SK-N-SH (cell line): Measurements from ENCODE around the gene COL28A1. TPM values are rescaled to one million over a fixed set of nuclear protein-coding genes. Genes with fewer than 3 reads are reported as not detected.

Experiments used
- CTCF ChIA-PET: fragments of 300-600, 350-600 bp; formaldehyde crosslinking; extraction: SDS; loops from one replicate; lab custom pipeline; 2021; lab: Yijun Ruan, JAX
- POLR2A ChIA-PET: fragments of 350-600 bp; sonication (Branson Sonifier 250); formaldehyde crosslinking; extraction: SDS; loops from one replicate; lab custom pipeline; 2020; ENCODE audit warnings: antibody characterized with exemption, inconsistent platforms; lab: Yijun Ruan, JAX
- DNase-seq: peaks from one replicate; pipeline ENCODE4 v3.0.0; 2012
- H2AFZ ChIP-seq: fragments of 200-600 bp; sonication (generic); 2 replicates; pipeline ENCODE4 v1.8.1; 2016; ENCODE audit warnings: antibody characterized with exemption, mild to moderate bottlenecking, low read depth
- H3F3A ChIP-seq: fragments of 200-600 bp; sonication (generic); replicated peaks from 2 replicates; pipeline ENCODE3; 2016; ENCODE audit warnings: antibody characterized with exemption, mild to moderate bottlenecking; ENCODE audit not compliant: insufficient read depth
- H3K27ac ChIP-seq, 2 experiments: fragments of 200-500 bp in 1 of 2; fragments of 200-600 bp in 1 of 2; sonication (Bioruptor generic) in 1 of 2; sonication (generic), shearing (Covaris generic) in 1 of 2; 2 replicates each; pipeline versions ENCODE4 v1.5.1 to v1.6.1; 2014 to 2016; ENCODE audit warnings: low read depth in 2 of 2, inconsistent platforms in 1 of 2, low read length in 1 of 2, mild to moderate bottlenecking in 1 of 2, mixed read lengths in 1 of 2
- H3K27me3 ChIP-seq: fragments of 200-600 bp; sonication (generic), shearing (Covaris generic); 2 replicates; pipeline ENCODE4 v1.6.1; 2016; ENCODE audit warnings: mixed run types; ENCODE audit not compliant: insufficient read depth
- H3K36me3 ChIP-seq, 2 experiments: fragments of 200-500 bp in 1 of 2; fragments of 200-600 bp in 1 of 2; sonication (Bioruptor generic) in 1 of 2; sonication (generic) in 1 of 2; replicated peaks in 1 of 2; 2 replicates each; pipeline versions ENCODE3 to v1.5.1; 2014 to 2016; ENCODE audit warnings: low read length in 1 of 2, mild to moderate bottlenecking in 1 of 2; ENCODE audit not compliant: insufficient read depth in 2 of 2, control insufficient read depth in 1 of 2
- H3K4me1 ChIP-seq, 2 experiments: fragments of 200-500 bp in 1 of 2; fragments of 200-600 bp in 1 of 2; sonication (Bioruptor generic) in 1 of 2; sonication (generic), shearing (Covaris generic) in 1 of 2; 2 replicates each; pipeline versions ENCODE4 v1.5.1 to v1.6.1; 2014 to 2016; ENCODE audit warnings: low read depth in 1 of 2, low read length in 1 of 2, mixed run types in 1 of 2; ENCODE audit not compliant: insufficient read depth in 2 of 2, control insufficient read depth in 1 of 2
- H3K4me2 ChIP-seq: fragments of 200-600 bp; sonication (generic), shearing (Covaris generic); 2 replicates; pipeline ENCODE4 v1.6.1; 2017; ENCODE audit warnings: mixed run types
- H3K4me3 ChIP-seq, 2 experiments: fragments of 200-500 bp in 1 of 2; fragments of 200-600 bp in 1 of 2; sonication (Bioruptor generic) in 1 of 2; sonication (generic), shearing (Covaris generic) in 1 of 2; 2 replicates each; pipeline versions ENCODE4 v1.5.1 to v1.8.1; 2014 to 2016; ENCODE audit warnings: low read depth in 2 of 2, inconsistent platforms in 1 of 2, low read length in 1 of 2, mild to moderate bottlenecking in 1 of 2, mixed read lengths in 1 of 2, moderate library complexity in 1 of 2
- H3K79me2 ChIP-seq: fragments of 200-600 bp; sonication (generic); 2 replicates; pipeline ENCODE4 v1.8.1; 2017; ENCODE audit warnings: mild to moderate bottlenecking; ENCODE audit not compliant: insufficient read depth
- H3K9ac ChIP-seq: fragments of 200-600 bp; sonication (generic); 2 replicates; pipeline ENCODE4 v1.6.1; 2017; ENCODE audit warnings: mixed run types
- H3K9me2 ChIP-seq: fragments of 200-600 bp; sonication (generic); 2 replicates; pipeline ENCODE4 v1.6.1; 2017; ENCODE audit warnings: mixed run types
- H3K9me3 ChIP-seq: fragments of 200-600 bp; sonication (generic); 2 replicates; pipeline ENCODE4 v1.6.1; 2017; ENCODE audit warnings: mixed run types, mild to moderate bottlenecking, moderate library complexity
- H4K20me1 ChIP-seq: fragments of 200-600 bp; sonication (generic); 2 replicates; pipeline ENCODE4 v1.6.1; 2017; ENCODE audit warnings: mild to moderate bottlenecking, mixed run types; ENCODE audit not compliant: insufficient read depth
- CHD2 ChIP-seq: fragments of 150-350 bp; IDR thresholded peaks from 2 replicates; pipeline ENCODE4 v1.6.1; 2018; ENCODE audit warnings: low read length; ENCODE audit not compliant: partially characterized antibody
- ELF1 ChIP-seq: IDR thresholded peaks from 2 replicates; pipeline ENCODE4 v1.4.0; 2012
- EP300 ChIP-seq, 2 experiments: IDR thresholded peaks; 2 replicates each; pipeline versions ENCODE4 v1.4.0 to v1.6.1; 2012; ENCODE audit warnings: borderline replicate concordance in 1 of 2, low read depth in 1 of 2, low read length in 1 of 2
- FOSL2 ChIP-seq: IDR thresholded peaks from 2 replicates; pipeline ENCODE4 v1.4.0; 2012; ENCODE audit warnings: low read depth, mild to moderate bottlenecking, moderate library complexity, borderline replicate concordance
- JUND ChIP-seq: IDR thresholded peaks from 2 replicates; pipeline ENCODE4 v1.4.0; 2012
- MEF2A ChIP-seq: IDR thresholded peaks from 2 replicates; pipeline ENCODE4 v1.4.0; 2012; ENCODE audit warnings: low read depth, borderline replicate concordance
- MXI1 ChIP-seq: IDR thresholded peaks from 2 replicates; pipeline ENCODE4 v1.6.1; 2012; ENCODE audit warnings: mild to moderate bottlenecking, low read depth, low read length, improper control_type of control experiment
- NFIC ChIP-seq: IDR thresholded peaks from 2 replicates; pipeline ENCODE4 v1.4.0; 2012; ENCODE audit warnings: borderline replicate concordance
- POLR2AphosphoS5 ChIP-seq: IDR thresholded peaks from 2 replicates; pipeline ENCODE4 v1.6.1; 2012; ENCODE audit warnings: low read depth, low read length
- RCOR1 ChIP-seq: fragments of 150-350 bp; IDR thresholded peaks from 2 replicates; pipeline ENCODE4 v1.6.1; 2017; ENCODE audit warnings: antibody characterized with exemption, low read length
- TEAD4 ChIP-seq: IDR thresholded peaks from 2 replicates; pipeline ENCODE4 v1.4.0; 2012; ENCODE audit warnings: mild to moderate bottlenecking, borderline replicate concordance; ENCODE audit not compliant: insufficient read depth
- WGBS: methylation state at CpG from one replicate; pipeline ENCODE4 v1.1.6; 2017; ENCODE audit warnings: low lambda C conversion rate; 5-methylcytosine and 5-hydroxymethylcytosine counted together
- polyA plus RNA-seq, 3 experiments: library from polyadenylated mRNA; depleted of rRNA; stranded (reverse); fragments of >200 nt; gene quantifications; 2 replicates each; pipeline ENCODE4 v1.2.3, GENCODE V29; 2012
- TF ChIP-seq, protein P1 (sequence below): fragments of 150-350 bp; IDR thresholded peaks from 2 replicates; pipeline ENCODE4 v1.6.1; 2016; ENCODE audit warnings: mild to moderate bottlenecking, low read depth, low read length
- TF ChIP-seq, protein P2 (sequence below): IDR thresholded peaks from 2 replicates; pipeline ENCODE4 v1.4.0; 2012; ENCODE audit warnings: low read depth
- TF ChIP-seq, protein P3 (sequence below): IDR thresholded peaks from 2 replicates; pipeline ENCODE4 v1.4.0; 2012; ENCODE audit warnings: low read depth, borderline replicate concordance
- TF ChIP-seq, protein P4 (sequence below): fragments of 200-600 bp; sonication (generic); IDR thresholded peaks from 2 replicates; pipeline ENCODE4 v1.6.1; 2017; ENCODE audit warnings: antibody characterized with exemption, mild to moderate bottlenecking, moderate library complexity

Gene COL28A1
- polyA plus RNA-seq, 1 of the 3 experiments (the other 2 are of a cell fraction): not detected

DNA sequence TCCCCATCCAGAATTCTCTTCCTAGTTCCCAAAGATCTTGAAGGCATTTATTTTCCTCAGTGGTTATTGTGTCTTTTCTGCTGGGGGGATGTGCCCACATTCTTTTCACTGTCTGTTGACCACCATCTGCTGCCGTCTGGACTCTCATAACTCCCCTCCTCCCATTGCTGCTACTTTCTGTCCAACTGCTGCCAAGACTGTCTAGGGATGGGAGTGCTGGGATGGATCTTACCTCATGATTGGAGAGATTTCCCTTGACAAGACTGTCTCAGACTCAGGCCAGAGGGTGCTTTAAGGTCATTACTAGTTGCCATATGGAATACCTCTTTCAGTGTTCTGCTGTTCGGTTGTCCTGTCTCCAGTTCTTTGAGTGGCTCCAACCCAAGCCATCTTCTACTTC, 211.8 kb downstream of the COL28A1 start:
- Histone ChIP-seq H3K27me3 (no peaks in the 10 kb centered on the region), H3K4me1 (no peaks in the 10 kb centered on the region; a peak in 1 of 4 replicates), H4K20me1 (no peaks in the 10 kb centered on the region), H3F3A (no peaks in the 10 kb centered on the region), H3K9me2 (no peaks in the 10 kb centered on the region), H2AFZ (no peak overlapping the region), H3K79me2 (no peaks in the 10 kb centered on the region), H3K36me3 (no peaks in the 10 kb centered on the region), H3K4me2 (no peak overlapping the region), H3K9ac (no peak overlapping the region), H3K9me3 (no peaks in the 10 kb centered on the region), H3K27ac (no peak overlapping the region), H3K4me3 (no peak overlapping the region)
- ChIA-PET CTCF (no interaction called here), POLR2A (no interaction called here)
- no peak for DNase-seq
- TF ChIP-seq, protein P1, sequence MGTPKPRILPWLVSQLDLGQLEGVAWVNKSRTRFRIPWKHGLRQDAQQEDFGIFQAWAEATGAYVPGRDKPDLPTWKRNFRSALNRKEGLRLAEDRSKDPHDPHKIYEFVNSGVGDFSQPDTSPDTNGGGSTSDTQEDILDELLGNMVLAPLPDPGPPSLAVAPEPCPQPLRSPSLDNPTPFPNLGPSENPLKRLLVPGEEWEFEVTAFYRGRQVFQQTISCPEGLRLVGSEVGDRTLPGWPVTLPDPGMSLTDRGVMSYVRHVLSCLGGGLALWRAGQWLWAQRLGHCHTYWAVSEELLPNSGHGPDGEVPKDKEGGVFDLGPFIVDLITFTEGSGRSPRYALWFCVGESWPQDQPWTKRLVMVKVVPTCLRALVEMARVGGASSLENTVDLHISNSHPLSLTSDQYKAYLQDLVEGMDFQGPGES: no peak
- TF ChIP-seq TEAD4: no peak
- no peak for TF ChIP-seq FOSL2
- TF ChIP-seq MXI1: no peak
- TF ChIP-seq, protein P2, sequence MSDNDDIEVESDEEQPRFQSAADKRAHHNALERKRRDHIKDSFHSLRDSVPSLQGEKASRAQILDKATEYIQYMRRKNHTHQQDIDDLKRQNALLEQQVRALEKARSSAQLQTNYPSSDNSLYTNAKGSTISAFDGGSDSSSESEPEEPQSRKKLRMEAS: no peak
- no peak for TF ChIP-seq MEF2A
- no peak for TF ChIP-seq ELF1
- no peak for TF ChIP-seq CHD2
- no peak for TF ChIP-seq JUND
- TF ChIP-seq, protein P3, sequence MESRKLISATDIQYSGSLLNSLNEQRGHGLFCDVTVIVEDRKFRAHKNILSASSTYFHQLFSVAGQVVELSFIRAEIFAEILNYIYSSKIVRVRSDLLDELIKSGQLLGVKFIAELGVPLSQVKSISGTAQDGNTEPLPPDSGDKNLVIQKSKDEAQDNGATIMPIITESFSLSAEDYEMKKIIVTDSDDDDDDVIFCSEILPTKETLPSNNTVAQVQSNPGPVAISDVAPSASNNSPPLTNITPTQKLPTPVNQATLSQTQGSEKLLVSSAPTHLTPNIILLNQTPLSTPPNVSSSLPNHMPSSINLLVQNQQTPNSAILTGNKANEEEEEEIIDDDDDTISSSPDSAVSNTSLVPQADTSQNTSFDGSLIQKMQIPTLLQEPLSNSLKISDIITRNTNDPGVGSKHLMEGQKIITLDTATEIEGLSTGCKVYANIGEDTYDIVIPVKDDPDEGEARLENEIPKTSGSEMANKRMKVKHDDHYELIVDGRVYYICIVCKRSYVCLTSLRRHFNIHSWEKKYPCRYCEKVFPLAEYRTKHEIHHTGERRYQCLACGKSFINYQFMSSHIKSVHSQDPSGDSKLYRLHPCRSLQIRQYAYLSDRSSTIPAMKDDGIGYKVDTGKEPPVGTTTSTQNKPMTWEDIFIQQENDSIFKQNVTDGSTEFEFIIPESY: no peak
- TF ChIP-seq NFIC: no peak
- no peak for TF ChIP-seq EP300 (IDR thresholded peaks at IDR 0.05; ENCODE audit: borderline replicate concordance in 1 of 2, low read depth in 1 of 2, low read length in 1 of 2)
- TF ChIP-seq, protein P4, sequence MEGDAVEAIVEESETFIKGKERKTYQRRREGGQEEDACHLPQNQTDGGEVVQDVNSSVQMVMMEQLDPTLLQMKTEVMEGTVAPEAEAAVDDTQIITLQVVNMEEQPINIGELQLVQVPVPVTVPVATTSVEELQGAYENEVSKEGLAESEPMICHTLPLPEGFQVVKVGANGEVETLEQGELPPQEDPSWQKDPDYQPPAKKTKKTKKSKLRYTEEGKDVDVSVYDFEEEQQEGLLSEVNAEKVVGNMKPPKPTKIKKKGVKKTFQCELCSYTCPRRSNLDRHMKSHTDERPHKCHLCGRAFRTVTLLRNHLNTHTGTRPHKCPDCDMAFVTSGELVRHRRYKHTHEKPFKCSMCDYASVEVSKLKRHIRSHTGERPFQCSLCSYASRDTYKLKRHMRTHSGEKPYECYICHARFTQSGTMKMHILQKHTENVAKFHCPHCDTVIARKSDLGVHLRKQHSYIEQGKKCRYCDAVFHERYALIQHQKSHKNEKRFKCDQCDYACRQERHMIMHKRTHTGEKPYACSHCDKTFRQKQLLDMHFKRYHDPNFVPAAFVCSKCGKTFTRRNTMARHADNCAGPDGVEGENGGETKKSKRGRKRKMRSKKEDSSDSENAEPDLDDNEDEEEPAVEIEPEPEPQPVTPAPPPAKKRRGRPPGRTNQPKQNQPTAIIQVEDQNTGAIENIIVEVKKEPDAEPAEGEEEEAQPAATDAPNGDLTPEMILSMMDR: no peak
- no peak for TF ChIP-seq RCOR1
- TF ChIP-seq POLR2AphosphoS5: no peak
- 33% methylated on average over 2 of the region's 2 CpGs for WGBS
